ENCODE data around the gene CLIC1. TPM values are rescaled to one million over a fixed set of nuclear protein-coding genes. Genes with fewer than 3 reads are reported as not detected.

The CLIC1 gene
- total RNA-seq, 2 experiments from 2014 or later: 314 to 413 TPM

DNA sequence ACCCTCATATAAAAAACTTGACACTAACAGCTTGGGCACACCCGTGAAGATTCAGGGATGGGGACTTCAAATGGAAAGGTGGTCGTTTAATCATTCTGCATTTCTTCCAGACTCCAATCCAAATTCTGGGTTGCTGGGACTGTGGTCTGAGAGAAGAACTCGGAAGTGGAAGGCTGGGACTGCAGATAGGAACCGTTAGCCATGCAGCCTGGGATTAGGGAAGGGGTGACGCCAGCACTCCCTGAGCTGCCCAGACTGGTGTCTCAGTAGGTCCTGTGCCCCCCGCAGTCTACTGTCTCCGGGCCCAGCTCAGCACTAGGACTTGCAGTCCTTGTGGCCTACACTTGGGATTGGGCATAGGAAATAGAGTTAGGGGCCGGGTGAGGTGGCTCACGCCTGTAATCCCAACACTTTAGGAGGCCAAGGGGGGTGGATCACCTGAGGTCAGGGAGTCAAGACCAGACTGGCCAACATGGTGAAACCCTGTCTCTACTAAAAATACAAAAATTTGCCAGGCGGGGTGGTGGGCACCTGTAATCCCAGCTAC, 511 bp upstream of the CLIC1 start:
- Histone ChIP-seq H4K20me1 (ENCODE audit: insufficient read depth, low read length) (0 out of 2 replicates have a peak, but pooled peaks cover 8% of the 10 kb centered on the region), H3K4me2 (ENCODE audit: low read length) (peak overlapping the region; percentile 76), H3K4me3 (ENCODE audit: low read depth, low read length, poor library complexity, severe bottlenecking) (peak overlapping the region; percentile 78), H3K79me2 (ENCODE audit: insufficient read depth, low read depth, low read length) (peaks cover 47% of the 10 kb centered on the region), H3K27ac (ENCODE audit: low read depth, low read length, poor library complexity, severe bottlenecking) (peak overlapping the region; percentile 93), H3K36me3 (ENCODE audit: insufficient read depth, low read length) (peaks cover 35% of the 10 kb centered on the region), H3K9me2 (ENCODE audit: insufficient read depth, low read length) (no peaks in the 10 kb centered on the region), H2AFZ (ENCODE audit: low read length) (peak overlapping the region; percentile 20; the same call in 1 of the 2 replicates), H3K9me3 (ENCODE audit: low read length) (no peaks in the 10 kb centered on the region), H3K4me1 (ENCODE audit: insufficient read depth, low read length, poor library complexity, severe bottlenecking) (peaks cover 60% of the 10 kb centered on the region)
- CTCF ChIA-PET (ENCODE audit: unreplicated experiment): no interaction called here
- no TSS peak for BruUV-seq (replicated peaks)
- no peak for DNase-seq (ENCODE audit: low spot score)
- intact Hi-C loops (cut with micrococcal nuclease; ENCODE audit: unreplicated experiment): no loop called here
- TF ChIP-seq CTCF (conservative IDR thresholded peaks at IDR 0.05; ENCODE audit: low read length) (no peak), EZH2phosphoT487 (IDR thresholded peaks at IDR 0.05; ENCODE audit: borderline replicate concordance, low read depth, low read length) (no peak)
- POLR2A ChIA-PET: interaction anchor here (0.9 to 7.1 kb wide), 10 partner anchors 9 to 195 kb away, joined by 3 to 43 read pairs (median 4); partner anchors contain the start of genes ABHD16A, DDX39B, HSPA1B and LSM2

GRCh38 chr6:31734821-31735406, 1.4 kb downstream of the CLIC1 start:
- Histone ChIP-seq H3K27ac (ENCODE audit: low read depth, low read length, poor library complexity, severe bottlenecking) (peak overlapping the region; percentile 93), H3K4me3 (ENCODE audit: low read depth, low read length, poor library complexity, severe bottlenecking) (peak overlapping the region; percentile 78), H3K9me2 (ENCODE audit: insufficient read depth, low read length) (no peaks in the 10 kb centered on the region), H3K4me1 (ENCODE audit: insufficient read depth, low read length, poor library complexity, severe bottlenecking) (peaks cover 53% of the 10 kb centered on the region), H3K36me3 (ENCODE audit: insufficient read depth, low read length) (peaks cover 43% of the 10 kb centered on the region), H3K4me2 (ENCODE audit: low read length) (peak overlapping the region; percentile 76), H2AFZ (ENCODE audit: low read length) (no peak overlapping the region), H4K20me1 (ENCODE audit: insufficient read depth, low read length) (0 out of 2 replicates have a peak, but pooled peaks cover 8% of the 10 kb centered on the region), H3K9me3 (ENCODE audit: low read length) (no peaks in the 10 kb centered on the region), H3K79me2 (ENCODE audit: insufficient read depth, low read depth, low read length) (peaks cover 34% of the 10 kb centered on the region)
- TF ChIP-seq EZH2phosphoT487 (IDR thresholded peaks at IDR 0.05; ENCODE audit: borderline replicate concordance, low read depth, low read length): no peak
- no peak for TF ChIP-seq CTCF (conservative IDR thresholded peaks at IDR 0.05; ENCODE audit: low read length)
- ChIA-PET POLR2A (interaction anchor here (0.5 to 7.1 kb wide), 7 partner anchors 26 to 521 kb away, joined by 3 to 43 read pairs (median 4); partner anchors contain the start of gene HSPA1B), CTCF (ENCODE audit: unreplicated experiment) (no interaction called here)
- intact Hi-C loops (cut with micrococcal nuclease; ENCODE audit: unreplicated experiment): no loop called here
- no TSS peak for BruUV-seq (replicated peaks)
- DNase-seq (ENCODE audit: low spot score): peak; percentile 67

Data from OCI-LY7 (cell line).